Uterus (tissue), 4 donors: ENCODE results near the gene ITGB8. TPM values are rescaled to one million over a fixed set of nuclear protein-coding genes. Genes with fewer than 3 reads are reported as not detected.

Experiments
- DNase-seq, 2 donors: peaks; one replicate each; pipeline ENCODE4 v3.0.0-alpha.2; 2019 to 2020
- H3K27ac ChIP-seq, 2 donors: fragments of 200-600 bp; sonication (generic); 1 replicate in 1 of 2; 2 replicates in 1 of 2; pipeline ENCODE4 v1.5.1; 2016 to 2018
- H3K27me3 ChIP-seq, 2 donors: fragments of 200-600 bp; sonication (generic); one replicate each; pipeline ENCODE4 v1.5.1; 2018 to 2019; ENCODE audit warnings: control low read depth in 1 of 2
- H3K36me3 ChIP-seq, 2 donors: fragments of 200-600 bp; sonication (generic); one replicate each; pipeline ENCODE4 v1.5.1; 2019; ENCODE audit warnings: control low read depth in 1 of 2
- H3K4me1 ChIP-seq, 2 donors: fragments of 200-600 bp; sonication (generic); one replicate each; pipeline ENCODE4 v1.5.1; 2018 to 2019; ENCODE audit warnings: control low read depth in 1 of 2
- H3K4me3 ChIP-seq, 2 donors: fragments of 200-600 bp; sonication (generic); 1 replicate in 1 of 2; 2 replicates in 1 of 2; pipeline ENCODE4 v1.5.1; 2018 to 2019; ENCODE audit warnings: mild to moderate bottlenecking in 1 of 2
- H3K9me3 ChIP-seq, 2 donors: fragments of 200-600 bp; sonication (generic); one replicate each; pipeline ENCODE4 v1.5.1; 2019; ENCODE audit warnings: control low read depth in 1 of 2
- POLR2A ChIP-seq, 2 donors: fragments of 450-650 bp; IDR thresholded peaks; one replicate each; pipeline ENCODE4 v1.6.1; 2016; ENCODE audit warnings: antibody characterized with exemption in 2 of 2, mild to moderate bottlenecking in 1 of 2, moderate library complexity in 1 of 2
- intact Hi-C: fragments of 100-400 bp; cut with DNase I; formaldehyde crosslinking; loops from one replicate; pipeline ENCODE4 v1.15.1; 2023; ENCODE audit warnings: low total_unique reads
- total RNA-seq, 4 donors: library from RNA; depleted of rRNA in 3 of 4; stranded (reverse); fragments of >200 nt in 3 of 4; gene quantifications; one replicate each; pipeline versions ENCODE4 v1.1.0 to v1.2.4, GENCODE V29; 2014 to 2023
- TF ChIP-seq, protein P1 (sequence below), 4 experiments: fragments of 200-600 bp in 2 of 4; fragments of 450-650 bp in 2 of 4; sonication (generic) in 2 of 4; IDR thresholded peaks; one replicate each; pipeline ENCODE4 v1.5.1; 2016 to 2019; ENCODE audit warnings: antibody characterized with exemption in 4 of 4, mild to moderate bottlenecking in 2 of 4, moderate library complexity in 1 of 4
- donor health status: DM: yes; HTN: yes; CAD: no.

ITGB8 gene
- total RNA-seq, 4 donors from 2014 or later, result 9.1 to 74.8 (median 27.6) TPM

GRCh38 chr7:20395104-20395503 lies 64.4 kb downstream of the ITGB8 start:
- Histone ChIP-seq H3K27me3 (no peaks in the 10 kb centered on the region), H3K4me3 (no peak overlapping the region), H3K9me3 (no peaks in the 10 kb centered on the region), H3K4me1 (no peaks in the 10 kb centered on the region), H3K36me3 (no peaks in the 10 kb centered on the region), H3K27ac (no peak overlapping the region)
- no peak for DNase-seq
- intact Hi-C loops, result no loop called here
- no peak for TF ChIP-seq POLR2A (IDR thresholded peaks at IDR 0.05)
- TF ChIP-seq, protein P1, sequence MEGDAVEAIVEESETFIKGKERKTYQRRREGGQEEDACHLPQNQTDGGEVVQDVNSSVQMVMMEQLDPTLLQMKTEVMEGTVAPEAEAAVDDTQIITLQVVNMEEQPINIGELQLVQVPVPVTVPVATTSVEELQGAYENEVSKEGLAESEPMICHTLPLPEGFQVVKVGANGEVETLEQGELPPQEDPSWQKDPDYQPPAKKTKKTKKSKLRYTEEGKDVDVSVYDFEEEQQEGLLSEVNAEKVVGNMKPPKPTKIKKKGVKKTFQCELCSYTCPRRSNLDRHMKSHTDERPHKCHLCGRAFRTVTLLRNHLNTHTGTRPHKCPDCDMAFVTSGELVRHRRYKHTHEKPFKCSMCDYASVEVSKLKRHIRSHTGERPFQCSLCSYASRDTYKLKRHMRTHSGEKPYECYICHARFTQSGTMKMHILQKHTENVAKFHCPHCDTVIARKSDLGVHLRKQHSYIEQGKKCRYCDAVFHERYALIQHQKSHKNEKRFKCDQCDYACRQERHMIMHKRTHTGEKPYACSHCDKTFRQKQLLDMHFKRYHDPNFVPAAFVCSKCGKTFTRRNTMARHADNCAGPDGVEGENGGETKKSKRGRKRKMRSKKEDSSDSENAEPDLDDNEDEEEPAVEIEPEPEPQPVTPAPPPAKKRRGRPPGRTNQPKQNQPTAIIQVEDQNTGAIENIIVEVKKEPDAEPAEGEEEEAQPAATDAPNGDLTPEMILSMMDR (IDR thresholded peaks at IDR 0.05), result no peak

DNA sequence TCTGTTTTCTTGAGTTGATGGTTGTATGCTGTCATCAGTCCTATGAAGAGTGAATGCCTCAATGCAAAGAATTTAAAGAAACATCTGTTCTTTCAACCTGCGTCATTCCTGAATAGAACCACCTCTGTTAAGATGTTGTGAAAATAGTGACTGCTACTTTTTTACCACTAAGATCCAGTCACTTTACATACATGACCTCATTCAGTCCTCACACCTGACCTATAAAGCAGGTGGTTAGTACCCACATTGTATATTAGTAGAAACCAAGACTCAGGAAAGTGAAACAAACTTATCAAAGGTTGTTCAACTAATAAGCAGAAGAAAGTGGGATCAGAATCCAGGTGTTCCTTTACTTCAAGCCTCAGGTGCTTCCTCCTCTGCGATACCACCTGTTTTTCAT lies 64.8 kb downstream of the ITGB8 start:
- TF ChIP-seq, protein P1 (IDR thresholded peaks at IDR 0.05), result no peak
- no peak for TF ChIP-seq POLR2A (IDR thresholded peaks at IDR 0.05)
- intact Hi-C loops, result no loop called here
- H3K36me3 ChIP-seq, result no peaks in the 10 kb centered on the region

GRCh38 chr7:20399521-20399920 lies 68.8 kb downstream of the ITGB8 start:
- Histone ChIP-seq H3K27ac (no peak overlapping the region), H3K4me1 (no peaks in the 10 kb centered on the region), H3K36me3 (no peaks in the 10 kb centered on the region), H3K9me3 (no peaks in the 10 kb centered on the region), H3K4me3 (no peak overlapping the region), H3K27me3 (no peaks in the 10 kb centered on the region)
- TF ChIP-seq, protein P1 (IDR thresholded peaks at IDR 0.05), result no peak
- TF ChIP-seq POLR2A (IDR thresholded peaks at IDR 0.05), result no peak
- intact Hi-C loops, result no loop called here
- DNase-seq, result no peak

More for the DNA sequence above, 64.8 kb downstream of the ITGB8 start:
- H3K4me1 ChIP-seq, result no peaks in the 10 kb centered on the region
- H3K27ac ChIP-seq, result no peak overlapping the region
- H3K4me3 ChIP-seq, result no peak overlapping the region
- DNase-seq, result no peak
- H3K27me3 ChIP-seq, result no peaks in the 10 kb centered on the region
- H3K9me3 ChIP-seq, result no peaks in the 10 kb centered on the region

DNA sequence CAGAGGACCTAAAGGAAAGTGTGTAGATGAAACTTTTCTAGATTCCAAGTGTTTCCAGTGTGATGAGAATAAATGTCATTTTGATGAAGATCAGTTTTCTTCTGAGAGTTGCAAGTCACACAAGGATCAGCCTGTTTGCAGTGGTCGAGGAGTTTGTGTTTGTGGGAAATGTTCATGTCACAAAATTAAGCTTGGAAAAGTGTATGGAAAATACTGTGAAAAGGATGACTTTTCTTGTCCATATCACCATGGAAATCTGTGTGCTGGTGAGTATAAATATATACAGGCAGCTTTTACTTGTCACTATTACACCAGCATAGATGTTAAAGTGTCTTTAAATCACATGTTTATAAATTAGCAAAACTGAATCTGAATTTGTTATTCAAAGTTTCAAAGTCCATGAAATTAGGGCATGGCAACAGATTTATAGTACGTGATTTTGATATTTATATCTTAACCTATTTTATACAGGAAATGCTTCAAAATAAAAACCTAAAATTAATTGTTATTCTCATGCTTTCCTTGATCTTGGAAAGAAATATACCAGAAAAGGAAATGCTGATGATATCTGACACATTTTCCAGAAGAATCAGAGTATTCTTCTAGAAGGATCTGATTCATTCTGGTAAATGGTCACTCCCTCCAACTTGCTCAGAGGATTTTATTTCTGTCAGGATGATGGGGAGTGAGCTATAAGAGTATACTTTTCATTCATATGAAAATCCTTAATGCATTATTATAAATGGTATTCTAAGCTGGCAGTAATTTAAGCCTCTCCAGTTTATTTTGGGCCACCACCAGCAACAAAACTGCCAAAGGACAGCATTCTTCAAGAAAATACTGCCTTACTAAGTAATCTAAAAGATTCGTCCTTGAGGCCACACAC lies 71.4 kb downstream of the ITGB8 start:
- intact Hi-C loops, result no loop called here
- no peak overlapping the region for H3K27ac ChIP-seq
- TF ChIP-seq POLR2A (IDR thresholded peaks at IDR 0.05), result no peak
- TF ChIP-seq, protein P1 (IDR thresholded peaks at IDR 0.05), result no peak

GRCh38 chr7:20402747-20403230 lies 72.1 kb downstream of the ITGB8 start:
- intact Hi-C loops, result no loop called here
- no peaks in the 10 kb centered on the region for H3K4me1 ChIP-seq
- no peak overlapping the region for H3K27ac ChIP-seq

More for the DNA sequence above, 71.4 kb downstream of the ITGB8 start:
- no peak for DNase-seq
- Histone ChIP-seq H3K36me3 (no peaks in the 10 kb centered on the region), H3K9me3 (no peaks in the 10 kb centered on the region), H3K27me3 (no peaks in the 10 kb centered on the region), H3K4me3 (no peak overlapping the region), H3K4me1 (no peaks in the 10 kb centered on the region)

More at GRCh38 chr7:20402747-20403230, 72.1 kb downstream of the ITGB8 start:
- no peaks in the 10 kb centered on the region for H3K27me3 ChIP-seq
- H3K4me3 ChIP-seq, result no peak overlapping the region
- TF ChIP-seq POLR2A (IDR thresholded peaks at IDR 0.05), result no peak
- TF ChIP-seq, protein P1 (IDR thresholded peaks at IDR 0.05), result peak in 2 of 4 experiments; percentile 27 to 42
- H3K36me3 ChIP-seq, result no peaks in the 10 kb centered on the region
- DNase-seq, result no peak
- no peaks in the 10 kb centered on the region for H3K9me3 ChIP-seq
